ENCODE data around the gene PRELID3B.

Gene PRELID3B

DNA sequence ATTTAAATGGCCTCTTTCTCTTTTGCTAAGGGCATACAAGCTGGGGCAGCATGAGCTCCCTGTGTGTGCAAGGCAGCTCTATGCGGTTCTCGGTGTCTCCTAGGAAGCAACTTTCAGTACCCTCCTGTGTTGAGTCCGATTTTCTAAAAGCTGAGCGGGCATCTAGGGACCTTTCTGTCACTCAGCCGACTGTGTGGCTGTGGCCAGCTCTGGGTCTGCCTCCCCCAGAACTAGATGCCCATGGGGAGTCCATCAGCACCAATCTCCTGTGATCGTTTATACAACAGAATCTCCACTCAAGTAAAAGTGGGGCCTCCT lies 54.1 kb downstream of the PRELID3B start:
- peaks cover 24% of the 10 kb centered on the region for H3K36me3 ChIP-seq (ENCODE audit: low read length)
- no peak overlapping the region for H3K4me3 ChIP-seq (ENCODE audit: insufficient read depth, low read length, poor library complexity, severe bottlenecking)
- no peak overlapping the region for H3K27ac ChIP-seq (ENCODE audit: low read depth, low read length)
- H2AFZ ChIP-seq (ENCODE audit: low read depth, low read length, severe bottlenecking): no peak overlapping the region
- no peak overlapping the region for H3K9ac ChIP-seq (ENCODE audit: low read length)
- no peak overlapping the region for H3K4me2 ChIP-seq (ENCODE audit: low read depth, low read length, poor library complexity, severe bottlenecking)
- H3K9me2 ChIP-seq (replicated peaks; ENCODE audit: insufficient read depth, low read length): no peaks in the 10 kb centered on the region
- H3K27me3 ChIP-seq (ENCODE audit: low read length): no peaks in the 10 kb centered on the region
- peaks cover 4% of the 10 kb centered on the region; the same call in 1 of the 2 replicates for H4K20me1 ChIP-seq (ENCODE audit: low read depth, low read length)
- H3K79me2 ChIP-seq (ENCODE audit: insufficient read depth, low read length): peaks cover 29% of the 10 kb centered on the region
- TF ChIP-seq, protein P1, sequence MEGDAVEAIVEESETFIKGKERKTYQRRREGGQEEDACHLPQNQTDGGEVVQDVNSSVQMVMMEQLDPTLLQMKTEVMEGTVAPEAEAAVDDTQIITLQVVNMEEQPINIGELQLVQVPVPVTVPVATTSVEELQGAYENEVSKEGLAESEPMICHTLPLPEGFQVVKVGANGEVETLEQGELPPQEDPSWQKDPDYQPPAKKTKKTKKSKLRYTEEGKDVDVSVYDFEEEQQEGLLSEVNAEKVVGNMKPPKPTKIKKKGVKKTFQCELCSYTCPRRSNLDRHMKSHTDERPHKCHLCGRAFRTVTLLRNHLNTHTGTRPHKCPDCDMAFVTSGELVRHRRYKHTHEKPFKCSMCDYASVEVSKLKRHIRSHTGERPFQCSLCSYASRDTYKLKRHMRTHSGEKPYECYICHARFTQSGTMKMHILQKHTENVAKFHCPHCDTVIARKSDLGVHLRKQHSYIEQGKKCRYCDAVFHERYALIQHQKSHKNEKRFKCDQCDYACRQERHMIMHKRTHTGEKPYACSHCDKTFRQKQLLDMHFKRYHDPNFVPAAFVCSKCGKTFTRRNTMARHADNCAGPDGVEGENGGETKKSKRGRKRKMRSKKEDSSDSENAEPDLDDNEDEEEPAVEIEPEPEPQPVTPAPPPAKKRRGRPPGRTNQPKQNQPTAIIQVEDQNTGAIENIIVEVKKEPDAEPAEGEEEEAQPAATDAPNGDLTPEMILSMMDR (IDR thresholded peaks at IDR 0.05; ENCODE audit: insufficient read depth, low read length, poor library complexity, severe bottlenecking): no peak
- no peak for TF ChIP-seq EZH2phosphoT487 (conservative IDR thresholded peaks at IDR 0.05; ENCODE audit: low read length)
- no peaks in the 10 kb centered on the region for H3K9me3 ChIP-seq (ENCODE audit: insufficient read depth, low read length)
- H3F3A ChIP-seq (ENCODE audit: insufficient read depth): peaks cover 18% of the 10 kb centered on the region; the same call in 1 of the 2 replicates

GRCh38 chr20:58987790-58988564 lies 54.6 kb downstream of the PRELID3B start:
- peaks cover 35% of the 10 kb centered on the region for H3K79me2 ChIP-seq (ENCODE audit: insufficient read depth, low read length)
- no peak overlapping the region for H3K4me3 ChIP-seq (ENCODE audit: insufficient read depth, low read length, poor library complexity, severe bottlenecking)
- H3K9me3 ChIP-seq (ENCODE audit: insufficient read depth, low read length): no peaks in the 10 kb centered on the region
- H3F3A ChIP-seq (ENCODE audit: insufficient read depth): peaks cover 17% of the 10 kb centered on the region; the same call in 1 of the 2 replicates
- H3K27ac ChIP-seq (ENCODE audit: low read depth, low read length): no peak overlapping the region
- peaks cover 23% of the 10 kb centered on the region for H3K36me3 ChIP-seq (ENCODE audit: low read length)
- no peaks in the 10 kb centered on the region for H3K9me2 ChIP-seq (replicated peaks; ENCODE audit: insufficient read depth, low read length)
- peaks cover 4% of the 10 kb centered on the region; the same call in 1 of the 2 replicates for H4K20me1 ChIP-seq (ENCODE audit: low read depth, low read length)
- H2AFZ ChIP-seq (ENCODE audit: low read depth, low read length, severe bottlenecking): no peak overlapping the region
- no peak for TF ChIP-seq EZH2phosphoT487 (conservative IDR thresholded peaks at IDR 0.05; ENCODE audit: low read length)
- TF ChIP-seq, protein P1 (IDR thresholded peaks at IDR 0.05; ENCODE audit: insufficient read depth, low read length, poor library complexity, severe bottlenecking): no peak
- H3K27me3 ChIP-seq (ENCODE audit: low read length): no peaks in the 10 kb centered on the region
- H3K4me2 ChIP-seq (ENCODE audit: low read depth, low read length, poor library complexity, severe bottlenecking): no peak overlapping the region
- no peak overlapping the region for H3K9ac ChIP-seq (ENCODE audit: low read length)

DNA sequence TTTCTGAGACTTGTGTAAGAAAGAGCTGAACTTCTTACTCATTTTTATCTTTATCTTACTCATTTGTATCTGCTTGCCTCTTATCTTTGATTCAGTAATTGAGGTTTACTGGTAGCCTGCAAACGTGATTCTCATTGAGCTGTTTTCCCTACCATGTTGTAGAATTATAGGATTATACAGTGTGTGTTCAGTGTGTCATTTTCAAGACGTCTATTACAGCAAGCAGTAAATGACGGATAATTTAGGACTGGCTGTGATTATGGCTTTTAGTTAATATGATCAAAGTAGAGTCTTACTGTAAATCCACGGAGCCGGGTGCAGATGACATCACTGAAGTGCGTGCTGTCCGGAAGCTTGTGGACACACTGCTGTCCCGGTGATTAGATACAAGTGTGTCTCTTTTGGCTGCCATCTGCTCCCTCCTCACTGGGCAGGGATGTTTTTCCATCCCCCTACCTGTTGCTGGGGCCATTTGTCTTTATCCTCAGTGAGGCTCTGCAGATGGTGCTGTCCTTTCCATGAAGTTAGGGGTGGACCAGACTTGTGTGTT lies 55.5 kb downstream of the PRELID3B start:
- Histone ChIP-seq H4K20me1 (ENCODE audit: low read depth, low read length) (peaks cover 4% of the 10 kb centered on the region; the same call in 1 of the 2 replicates), H3K36me3 (ENCODE audit: low read length) (peaks cover 19% of the 10 kb centered on the region), H2AFZ (ENCODE audit: low read depth, low read length, severe bottlenecking) (no peak overlapping the region), H3K27ac (ENCODE audit: low read depth, low read length) (no peak overlapping the region), H3K27me3 (ENCODE audit: low read length) (no peaks in the 10 kb centered on the region), H3K9ac (ENCODE audit: low read length) (no peak overlapping the region), H3K4me2 (ENCODE audit: low read depth, low read length, poor library complexity, severe bottlenecking) (no peak overlapping the region), H3K79me2 (ENCODE audit: insufficient read depth, low read length) (peaks cover 44% of the 10 kb centered on the region), H3K9me2 (replicated peaks; ENCODE audit: insufficient read depth, low read length) (no peaks in the 10 kb centered on the region), H3K9me3 (ENCODE audit: insufficient read depth, low read length) (no peaks in the 10 kb centered on the region), H3K4me3 (ENCODE audit: insufficient read depth, low read length, poor library complexity, severe bottlenecking) (no peak overlapping the region), H3F3A (ENCODE audit: insufficient read depth) (peaks cover 8% of the 10 kb centered on the region; the same call in 1 of the 2 replicates)
- TF ChIP-seq, protein P1 (IDR thresholded peaks at IDR 0.05; ENCODE audit: insufficient read depth, low read length, poor library complexity, severe bottlenecking): no peak
- TF ChIP-seq EZH2phosphoT487 (conservative IDR thresholded peaks at IDR 0.05; ENCODE audit: low read length): no peak
